DND-41 (cell line): ENCODE data around the gene KAT5.

Experiments
- ATAC-seq: fragments of 200-7000 bp; cut with Tn5 transposase; 3 replicates; pipeline ENCODE4 v1.9.1; 2021; ENCODE audit warnings: low read depth; ENCODE audit not compliant: insufficient read depth
- DNase-seq: peaks from one replicate; pipeline ENCODE4 v3.0.0-alpha.2; 2020
- H2AFZ ChIP-seq: 2 replicates; pipeline ENCODE4 v1.6.0; 2012; ENCODE audit warnings: low read depth, low read length
- H3K27ac ChIP-seq: 2 replicates; pipeline ENCODE4 v1.5.1; 2012; ENCODE audit warnings: low read length, inconsistent platforms
- H3K27me3 ChIP-seq: fragments of 200-600 bp; sonication (generic); 2 replicates; pipeline ENCODE4 v1.6.0; 2012; ENCODE audit warnings: low read length, mild to moderate bottlenecking, inconsistent platforms; ENCODE audit not compliant: insufficient read depth, poor library complexity
- H3K36me3 ChIP-seq: 2 replicates; pipeline ENCODE4 v1.5.1; 2012; ENCODE audit warnings: low read length, inconsistent platforms; ENCODE audit not compliant: insufficient read depth
- H3K4me1 ChIP-seq: 2 replicates; pipeline ENCODE4 v1.5.1; 2012; ENCODE audit warnings: mild to moderate bottlenecking, low read length; ENCODE audit not compliant: insufficient read depth
- H3K4me2 ChIP-seq: 2 replicates; pipeline ENCODE4 v1.6.0; 2012; ENCODE audit warnings: mild to moderate bottlenecking, moderate library complexity, low read length, inconsistent platforms; ENCODE audit not compliant: insufficient read depth
- H3K4me3 ChIP-seq, 2 experiments: fragments of 200-600 bp in 1 of 2; shearing (Covaris generic) in 1 of 2; 2 replicates each; pipeline ENCODE4 v1.5.1; 2012 to 2016; ENCODE audit warnings: inconsistent platforms in 2 of 2, low read length in 2 of 2, mild to moderate bottlenecking in 2 of 2, low read depth in 1 of 2, moderate library complexity in 1 of 2
- H3K79me2 ChIP-seq: 2 replicates; pipeline ENCODE4 v1.6.0; 2012; ENCODE audit warnings: low read length, inconsistent platforms; ENCODE audit not compliant: insufficient read depth
- H3K9ac ChIP-seq: 2 replicates; pipeline ENCODE4 v1.6.0; 2012; ENCODE audit warnings: low read depth, mild to moderate bottlenecking, inconsistent platforms, low read length, moderate library complexity
- H3K9me3 ChIP-seq: 2 replicates; pipeline ENCODE4 v1.5.1; 2012; ENCODE audit warnings: low read length, moderate library complexity, mild to moderate bottlenecking, inconsistent platforms; ENCODE audit not compliant: insufficient read depth, severe bottlenecking
- H4K20me1 ChIP-seq: 2 replicates; pipeline ENCODE4 v1.6.0; 2012; ENCODE audit warnings: low read length; ENCODE audit not compliant: insufficient read depth
- CTCF ChIP-seq: IDR thresholded peaks from 2 replicates; pipeline ENCODE4 v1.5.1; 2012; ENCODE audit warnings: borderline replicate concordance, low read length, moderate library complexity, mild to moderate bottlenecking; ENCODE audit not compliant: poor library complexity, severe bottlenecking; ENCODE audit errors: extremely low read depth
- EZH2 ChIP-seq: IDR thresholded peaks from 3 replicates; pipeline ENCODE4 v1.6.1; 2012; ENCODE audit warnings: borderline replicate concordance, low read depth, mild to moderate bottlenecking, moderate library complexity, low read length, inconsistent platforms; ENCODE audit not compliant: severe bottlenecking

KAT5 gene

DNA sequence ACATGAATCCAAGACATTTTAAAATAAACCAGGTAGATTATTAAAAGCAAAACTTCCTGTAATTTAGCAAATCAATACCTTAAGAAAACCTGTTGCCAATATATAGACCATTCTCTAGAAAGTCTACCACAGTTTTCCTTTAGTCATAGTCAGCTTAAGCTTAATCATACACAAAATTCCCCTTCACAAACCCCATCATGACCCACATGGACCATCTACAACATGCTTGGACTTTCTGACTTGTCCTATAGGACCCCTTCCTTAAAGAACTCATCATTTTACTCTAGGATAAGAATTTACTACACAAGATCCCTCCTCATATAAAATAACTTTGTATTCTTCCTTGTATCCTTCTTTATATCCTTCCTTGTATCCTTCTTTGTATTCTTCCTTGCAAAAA, 24.8 kb downstream of the KAT5 start:
- Histone ChIP-seq H3K4me1 (no peaks in the 10 kb centered on the region), H3K4me3 (no peak overlapping the region), H3K9me3 (peaks cover 10% of the 10 kb centered on the region), H3K27ac (no peak overlapping the region), H3K79me2 (no peaks in the 10 kb centered on the region), H3K4me2 (no peak overlapping the region), H2AFZ (no peak overlapping the region), H4K20me1 (no peaks in the 10 kb centered on the region), H3K27me3 (no peaks in the 10 kb centered on the region), H3K9ac (no peak overlapping the region), H3K36me3 (no peaks in the 10 kb centered on the region)
- no peak for TF ChIP-seq CTCF
- no peak for TF ChIP-seq EZH2
- DNase-seq (no peak), ATAC-seq (no peak)

DNA sequence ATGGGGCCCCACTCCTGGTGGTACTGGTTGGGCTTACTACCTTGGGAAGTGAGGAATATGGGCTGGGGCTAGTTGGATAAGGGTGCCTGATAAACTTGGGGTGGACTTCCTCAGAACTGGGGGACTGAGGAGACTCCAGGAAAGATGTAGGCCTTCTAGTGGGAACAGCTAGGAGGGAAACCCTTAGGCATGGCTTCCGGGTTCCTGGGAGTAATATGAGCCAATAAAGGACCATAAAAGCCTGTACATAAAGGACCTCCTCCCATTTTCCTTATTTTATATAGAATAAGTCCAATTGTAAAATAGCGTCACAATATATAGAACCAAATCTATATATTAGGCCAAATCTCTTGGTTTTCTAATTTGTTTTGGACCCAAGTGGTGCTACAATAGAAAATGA, 27.0 kb downstream of the KAT5 start:
- Histone ChIP-seq H3K27me3 (no peaks in the 10 kb centered on the region), H4K20me1 (no peaks in the 10 kb centered on the region), H3K9ac (no peak overlapping the region), H2AFZ (no peak overlapping the region), H3K4me2 (no peak overlapping the region), H3K79me2 (no peaks in the 10 kb centered on the region), H3K27ac (no peak overlapping the region), H3K9me3 (peaks cover 10% of the 10 kb centered on the region), H3K36me3 (no peaks in the 10 kb centered on the region), H3K4me1 (no peaks in the 10 kb centered on the region), H3K4me3 (no peak overlapping the region)
- DNase-seq (no peak), ATAC-seq (no peak)
- no peak for TF ChIP-seq CTCF
- TF ChIP-seq EZH2 = no peak

DNA sequence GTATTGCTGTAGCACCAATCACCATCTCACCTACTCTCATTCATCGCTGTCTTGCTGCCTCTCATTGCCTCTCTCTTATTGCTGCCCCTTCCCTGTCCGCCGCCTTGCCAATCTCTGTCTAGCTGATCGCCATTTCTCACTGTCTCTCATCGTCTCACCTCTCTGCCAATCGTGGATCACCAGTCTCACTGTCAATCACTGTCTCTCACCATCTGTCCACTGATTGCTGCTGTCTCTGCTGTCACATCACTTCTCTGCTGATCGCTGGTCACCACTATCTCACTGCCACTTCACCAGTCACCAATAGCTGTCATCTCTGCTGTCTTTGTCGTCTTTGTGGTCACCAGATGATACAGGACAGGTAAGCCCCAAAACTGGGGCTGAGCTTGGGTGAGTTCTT, 29.1 kb downstream of the KAT5 start:
- no peak for ATAC-seq
- Histone ChIP-seq H3K4me2 (no peak overlapping the region), H3K9ac (no peak overlapping the region), H3K4me3 (no peak overlapping the region), H3K27ac (no peak overlapping the region), H4K20me1 (no peaks in the 10 kb centered on the region), H3K36me3 (no peaks in the 10 kb centered on the region), H3K4me1 (no peaks in the 10 kb centered on the region), H3K27me3 (no peaks in the 10 kb centered on the region), H3K79me2 (no peaks in the 10 kb centered on the region), H3K9me3 (peaks cover 6% of the 10 kb centered on the region), H2AFZ (no peak overlapping the region)
- no peak for TF ChIP-seq EZH2
- TF ChIP-seq CTCF = no peak
- no peak for DNase-seq

- H3K9ac ChIP-seq = no peak overlapping the region
- no peaks in the 10 kb centered on the region for H3K79me2 ChIP-seq
- H3K27me3 ChIP-seq = peaks cover 3% of the 10 kb centered on the region
- no peak for DNase-seq
- no peak overlapping the region for H3K4me3 ChIP-seq
- no peak overlapping the region for H2AFZ ChIP-seq
- TF ChIP-seq EZH2 (no peak), CTCF (no peak)
- no peaks in the 10 kb centered on the region for H4K20me1 ChIP-seq
- H3K36me3 ChIP-seq = no peaks in the 10 kb centered on the region
- no peak for ATAC-seq
- no peak overlapping the region for H3K4me2 ChIP-seq
- H3K9me3 ChIP-seq = no peaks in the 10 kb centered on the region
- H3K4me1 ChIP-seq = no peaks in the 10 kb centered on the region
- no peak overlapping the region for H3K27ac ChIP-seq
Observed at GRCh38 chr11:65742353-65742752, 30.3 kb downstream of the KAT5 start.
